ENCODE measurements around the gene IGSF3.
"Not testable (repeated sequence)": the region's sequence is repeated elsewhere in the genome, so short reads cannot be mapped to it uniquely, and the experiment has no call there.

Gene IGSF3

DNA sequence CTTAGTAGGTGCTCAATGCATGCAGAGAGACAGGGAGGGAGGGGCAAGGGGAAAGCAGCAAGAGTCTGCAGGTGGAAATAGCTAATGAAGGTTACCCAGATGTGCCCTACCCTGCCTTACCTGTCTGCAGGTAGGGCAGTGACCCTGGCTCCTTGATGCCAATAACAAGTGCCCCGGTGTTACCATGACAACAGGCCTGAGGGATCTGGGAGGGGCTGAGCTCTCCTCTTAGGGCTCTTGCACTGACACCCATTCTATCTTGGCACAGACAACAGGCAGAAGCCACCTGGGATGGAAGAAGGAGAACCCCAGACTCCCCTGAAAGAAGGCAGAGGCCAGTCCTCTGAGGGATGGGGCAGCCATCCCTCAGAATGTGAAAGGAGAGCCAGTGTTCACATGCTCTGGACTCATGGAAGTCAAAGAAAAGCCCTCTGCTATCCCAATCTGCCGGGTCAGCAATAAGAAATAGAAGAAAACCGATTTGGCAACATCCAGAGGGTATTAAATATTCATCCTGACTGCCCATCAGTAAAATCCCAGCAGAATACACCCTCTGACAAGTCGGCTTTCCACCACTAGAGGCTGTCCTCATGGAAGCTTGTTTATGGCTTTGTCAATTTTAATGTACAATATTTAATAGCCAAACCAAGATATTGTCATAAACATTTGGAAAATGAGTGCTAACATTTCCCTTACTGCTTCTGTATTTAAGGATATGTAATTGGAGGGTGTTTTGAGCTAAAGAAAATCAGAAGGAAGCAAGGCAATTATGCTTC is 72.3 kb downstream of the IGSF3 start:
- DNase-seq: not testable (repeated sequence)

GRCh38 chr1:116593977-116594376 is 73.6 kb downstream of the IGSF3 start:
- DNase-seq: not testable (repeated sequence)

GRCh38 chr1:116593401-116593800 is 74.1 kb downstream of the IGSF3 start:
- not testable (repeated sequence) for DNase-seq

GRCh38 chr1:116591951-116592605 is 75.5 kb downstream of the IGSF3 start:
- DNase-seq: not testable (repeated sequence)

DNA sequence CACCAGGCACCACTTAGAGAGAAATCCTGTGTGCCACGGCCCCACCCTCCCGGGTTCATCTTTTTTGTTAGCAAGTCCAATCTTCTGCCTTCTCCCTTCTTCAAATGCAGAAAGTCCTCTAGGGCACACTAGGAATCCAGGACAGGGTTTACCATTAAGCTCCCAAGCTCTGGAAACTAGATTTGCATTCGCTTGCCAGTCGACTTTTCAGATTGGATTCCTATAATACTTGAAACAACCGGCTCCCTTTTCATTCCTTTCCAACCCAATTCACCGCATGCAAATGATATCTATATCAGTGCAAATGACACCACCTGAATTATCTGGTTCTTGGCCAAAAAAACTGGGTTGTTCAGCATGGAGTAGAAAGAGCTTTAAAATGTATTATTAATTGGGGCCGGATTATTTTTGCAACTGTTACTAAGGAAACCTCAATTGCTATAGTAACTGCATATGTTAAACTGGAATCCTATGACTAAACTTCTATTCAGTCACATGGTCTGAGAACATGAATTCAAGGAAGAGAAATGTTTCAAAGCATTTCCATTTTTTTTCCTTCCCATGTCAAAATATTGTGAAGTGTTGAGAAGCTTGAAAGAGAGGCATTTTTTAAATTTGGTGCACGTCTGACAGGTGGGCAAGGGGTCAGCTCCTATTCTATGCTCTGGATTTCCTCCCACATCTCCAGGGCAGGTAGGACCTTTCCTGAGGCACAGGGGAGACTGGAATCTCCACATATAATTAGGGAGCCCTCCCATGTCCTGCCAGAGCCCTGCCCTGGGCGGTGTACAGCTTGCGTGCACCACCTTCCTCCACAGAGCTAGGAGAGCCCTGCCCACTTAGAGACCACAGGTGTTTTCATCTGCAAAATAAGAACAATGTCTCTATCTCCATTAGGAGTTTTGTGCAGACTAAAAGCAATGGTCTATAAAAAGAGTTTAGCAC is 76.3 kb downstream of the IGSF3 start:
- not testable (repeated sequence) for DNase-seq

DNA sequence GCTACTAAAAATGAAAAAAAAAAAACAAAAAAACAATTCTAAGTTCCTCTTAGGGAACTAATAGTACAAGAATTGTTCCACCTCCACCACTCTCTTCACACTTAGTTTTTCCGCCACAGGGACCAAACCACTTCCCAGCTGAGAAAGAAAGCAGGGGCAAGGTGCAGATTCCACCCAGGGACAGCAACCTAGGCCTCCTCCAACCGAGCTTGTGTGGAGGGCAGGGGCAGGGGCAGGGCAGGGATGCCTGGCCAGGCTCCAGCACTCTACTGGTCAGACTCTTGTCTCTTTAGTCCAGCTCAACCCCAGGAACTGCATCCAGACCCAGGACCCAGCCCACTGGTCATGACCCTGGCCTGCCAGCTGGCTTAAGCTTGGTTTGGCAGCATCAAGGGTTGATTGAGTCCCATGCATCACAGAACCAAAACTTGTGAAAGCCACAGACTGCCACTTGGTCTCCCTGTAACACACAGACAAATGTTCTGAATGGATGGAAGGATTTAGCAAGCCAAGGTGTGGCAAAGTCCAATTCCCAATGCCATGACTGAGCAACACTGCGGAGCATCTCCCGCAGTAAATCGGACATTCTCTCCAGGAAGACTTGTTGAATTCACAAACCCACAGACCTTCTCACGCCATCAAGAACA is 77.1 kb downstream of the IGSF3 start:
- DNase-seq: not testable (repeated sequence)

- DNase-seq: not testable (repeated sequence)
Measured at GRCh38 chr1:116589101-116589735, 78.3 kb downstream of the IGSF3 start.

- no peak for DNase-seq
Measured at GRCh38 chr1:116587501-116588227, 79.9 kb downstream of the IGSF3 start.

DNA sequence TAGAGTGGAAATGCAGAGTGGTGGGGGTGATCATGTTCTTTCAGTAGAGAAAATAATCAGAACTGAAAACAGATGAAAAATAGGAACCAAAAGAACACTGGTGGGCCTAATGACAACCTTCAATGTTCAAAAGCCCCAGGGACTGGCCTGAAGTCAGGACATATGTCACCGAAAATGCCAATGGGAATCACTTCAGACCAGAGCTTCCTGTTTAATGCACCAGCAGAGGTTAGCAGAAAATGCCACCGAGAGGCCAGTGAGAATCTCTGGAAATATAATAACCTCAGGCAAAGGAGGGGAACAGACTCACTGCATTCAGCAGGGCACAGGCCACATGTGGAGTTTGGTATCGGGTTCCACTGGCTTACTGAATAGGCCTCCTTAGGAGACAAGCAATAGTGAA is 80.8 kb downstream of the IGSF3 start:
- no peak for DNase-seq

- no peak for DNase-seq
Measured at GRCh38 chr1:116585886-116586285, 81.6 kb downstream of the IGSF3 start.

GRCh38 chr1:116581323-116581885 is 86.1 kb downstream of the IGSF3 start:
- DNase-seq: no peak

GRCh38 chr1:116580446-116581322 is 86.8 kb downstream of the IGSF3 start:
- no peak for DNase-seq

DNA sequence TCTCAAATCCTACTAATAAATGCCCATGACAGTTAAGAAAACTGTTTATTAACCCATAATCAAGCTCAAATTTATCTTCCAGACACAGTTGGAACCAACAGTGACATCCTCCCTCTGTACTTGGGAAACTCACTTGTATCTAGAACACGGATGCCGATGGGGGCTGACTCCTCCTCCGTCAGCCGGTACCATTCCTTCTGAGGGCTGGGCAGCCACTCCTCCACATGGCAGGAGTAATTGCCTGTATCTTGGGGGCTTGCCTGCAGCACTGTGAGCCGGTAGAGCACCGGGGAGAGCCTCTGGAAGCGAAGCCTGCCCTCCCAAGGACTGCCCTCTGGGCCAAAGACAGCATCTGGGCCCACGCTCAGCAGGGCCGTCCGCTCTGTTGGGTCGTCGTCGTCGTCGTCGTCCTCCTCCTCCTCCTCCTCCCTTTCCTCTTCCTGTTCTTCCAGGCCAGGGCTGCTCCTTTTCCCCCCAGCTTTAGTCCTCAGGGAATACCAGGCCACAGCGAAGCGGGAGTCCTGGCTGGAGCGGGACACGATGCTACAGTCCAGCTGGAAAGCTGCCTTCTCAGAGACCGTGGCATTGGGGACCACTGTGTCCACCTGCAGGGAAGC is 88.2 kb downstream of the IGSF3 start:
- no peak for DNase-seq

DNA sequence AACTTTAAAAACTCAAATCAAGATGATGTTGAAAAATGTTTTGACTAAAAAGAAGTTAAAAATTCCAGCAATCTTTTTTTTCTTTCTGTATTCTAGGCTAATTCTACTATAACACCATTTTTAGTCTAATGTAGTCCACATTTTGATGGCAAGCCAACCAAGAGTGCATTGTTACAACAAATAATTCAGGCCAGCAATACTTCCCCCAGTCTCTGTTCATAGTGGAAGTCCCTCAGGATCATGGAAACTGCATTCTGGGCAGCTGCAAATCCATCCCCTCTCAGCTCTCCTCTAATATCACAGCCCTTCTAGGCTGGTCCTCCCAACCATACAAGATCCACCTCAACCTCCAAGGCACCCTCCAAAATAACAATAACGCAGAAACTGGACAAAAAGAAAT is 89.0 kb downstream of the IGSF3 start:
- no peak for DNase-seq

- DNase-seq: no peak
Measured at GRCh38 chr1:116577759-116578314, 89.7 kb downstream of the IGSF3 start.

DNA sequence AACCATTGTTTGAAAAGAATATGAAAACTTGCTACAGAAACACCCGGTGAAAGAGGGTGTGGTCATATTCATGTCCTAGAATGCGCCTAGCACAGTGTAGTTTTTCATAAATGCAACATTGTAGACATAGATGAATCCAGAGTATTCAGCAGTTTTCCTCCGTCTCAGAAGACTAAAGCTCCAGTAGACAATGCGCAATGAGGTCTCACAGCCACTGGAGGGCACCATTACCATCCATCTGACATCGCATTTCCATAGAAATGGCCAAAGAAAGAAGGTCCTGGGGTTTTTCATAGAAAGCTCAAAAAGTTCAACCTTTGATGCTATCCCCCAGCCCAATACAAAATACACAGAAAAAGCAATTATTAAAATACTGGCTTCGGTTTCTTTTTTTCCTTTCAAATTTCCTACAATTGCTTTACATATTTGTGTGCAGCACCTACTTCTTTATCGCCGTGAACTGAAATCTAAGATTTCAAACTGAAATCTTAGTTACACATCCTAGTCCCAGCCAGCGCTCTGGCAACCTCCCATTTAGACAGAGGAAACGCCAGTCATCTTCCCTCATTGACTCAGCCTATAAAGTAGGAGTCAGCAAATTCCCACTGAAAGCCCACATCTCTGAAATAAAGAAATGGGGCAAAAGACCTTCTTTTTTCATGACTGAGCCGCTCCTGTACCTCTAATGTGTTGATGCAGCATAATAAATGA is 92.8 kb downstream of the IGSF3 start:
- DNase-seq: peak; percentile 33 to 44

DNA sequence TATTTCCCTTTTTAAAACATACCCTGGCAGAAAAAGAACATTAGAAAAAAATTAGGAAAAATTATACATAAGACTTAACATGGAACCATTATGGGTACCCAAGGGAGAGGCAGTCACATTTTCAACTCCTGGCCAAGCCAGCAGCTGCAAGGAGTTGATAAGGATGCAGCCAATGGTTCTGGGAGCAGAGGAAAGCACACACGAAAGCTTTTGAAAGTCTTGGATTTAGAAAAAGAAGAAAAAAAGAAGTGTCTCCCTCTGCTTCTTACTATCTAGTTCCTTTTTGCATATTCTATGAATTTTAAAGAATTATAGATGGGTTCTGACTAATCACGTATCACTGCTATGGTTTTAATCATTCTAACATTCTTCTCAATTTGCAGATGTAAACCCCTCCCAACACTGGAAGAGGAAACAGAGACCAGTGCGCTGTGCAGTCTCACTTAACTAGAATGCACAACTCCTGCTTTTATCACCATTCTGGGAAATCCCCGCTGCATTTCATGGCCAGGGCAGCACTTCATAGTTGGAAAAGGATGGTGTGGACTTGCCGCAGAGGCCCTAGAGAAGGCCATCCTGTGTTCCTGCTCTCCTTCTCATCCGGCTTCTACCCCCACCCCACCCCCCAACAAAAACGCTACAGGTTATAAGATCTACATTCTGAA is 94.0 kb downstream of the IGSF3 start:
- DNase-seq: no peak
